GM18868 (cell line): Measurements from ENCODE around the gene SERPINA4.
"Not testable (repeated sequence)": the region's sequence is repeated elsewhere in the genome, so short reads cannot be mapped to it uniquely, and the experiment has no call there.

ENCODE experiments used
- ATAC-seq: cut with Tn5 transposase; IDR thresholded peaks from one replicate; pipeline ENCODE4 v1.9.1; 2021; ENCODE audit warnings: mild to moderate bottlenecking, moderate library complexity; ENCODE audit not compliant: unreplicated experiment

The SERPINA4 gene

DNA sequence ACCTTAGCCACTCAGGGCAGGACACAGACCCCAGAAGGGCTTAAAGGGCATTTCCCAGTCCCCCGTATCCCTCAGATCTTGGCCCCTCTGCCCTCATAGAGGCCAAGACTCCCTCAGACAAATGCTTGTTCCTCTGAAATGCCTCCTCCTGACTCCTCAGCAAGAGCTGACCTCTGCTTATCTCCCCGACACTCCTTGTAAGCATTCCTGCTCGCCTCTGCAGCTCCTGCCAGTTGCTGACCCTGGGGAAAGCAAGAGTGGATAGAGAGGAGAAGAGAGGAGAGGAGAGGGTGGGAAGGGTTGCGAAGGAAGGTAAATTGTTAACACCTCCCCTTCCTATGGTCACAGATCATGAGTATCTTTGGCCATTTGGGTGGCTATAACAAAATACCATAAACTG lies 27.1 kb downstream of the SERPINA4 start:
- ATAC-seq = no peak

DNA sequence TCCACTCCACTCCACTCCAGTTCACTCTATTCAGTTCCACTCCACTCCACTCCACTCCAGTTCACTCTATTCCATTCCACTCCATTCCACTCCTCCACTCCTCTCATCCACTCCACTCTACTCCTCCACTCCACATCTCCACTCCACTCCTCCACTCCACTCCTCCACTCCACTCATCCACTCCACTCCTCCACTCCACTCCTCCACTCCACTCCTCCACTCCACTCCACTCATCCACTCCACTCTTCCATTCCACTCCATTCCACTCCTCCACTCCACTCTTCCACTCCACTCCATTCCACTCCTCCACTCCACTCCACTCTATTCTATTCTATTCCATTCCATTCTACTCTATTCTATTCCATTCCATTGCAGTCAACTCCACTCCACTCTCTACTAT lies 29.8 kb downstream of the SERPINA4 start:
- ATAC-seq = no peak

DNA sequence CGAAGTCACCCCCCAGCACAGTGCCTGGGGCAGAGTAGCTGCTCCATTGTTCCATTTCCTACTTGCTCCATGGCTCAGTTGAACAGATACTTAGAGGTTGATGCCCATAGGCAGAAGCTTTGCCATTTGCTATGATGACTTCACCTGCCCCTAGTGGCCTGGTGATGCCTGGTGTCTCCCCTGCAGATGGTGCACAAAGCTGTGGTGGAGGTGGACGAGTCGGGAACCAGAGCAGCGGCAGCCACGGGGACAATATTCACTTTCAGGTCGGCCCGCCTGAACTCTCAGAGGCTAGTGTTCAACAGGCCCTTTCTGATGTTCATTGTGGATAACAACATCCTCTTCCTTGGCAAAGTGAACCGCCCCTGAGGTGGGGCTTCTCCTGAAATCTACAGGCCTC lies 30.6 kb downstream of the SERPINA4 start:
- no peak for ATAC-seq

DNA sequence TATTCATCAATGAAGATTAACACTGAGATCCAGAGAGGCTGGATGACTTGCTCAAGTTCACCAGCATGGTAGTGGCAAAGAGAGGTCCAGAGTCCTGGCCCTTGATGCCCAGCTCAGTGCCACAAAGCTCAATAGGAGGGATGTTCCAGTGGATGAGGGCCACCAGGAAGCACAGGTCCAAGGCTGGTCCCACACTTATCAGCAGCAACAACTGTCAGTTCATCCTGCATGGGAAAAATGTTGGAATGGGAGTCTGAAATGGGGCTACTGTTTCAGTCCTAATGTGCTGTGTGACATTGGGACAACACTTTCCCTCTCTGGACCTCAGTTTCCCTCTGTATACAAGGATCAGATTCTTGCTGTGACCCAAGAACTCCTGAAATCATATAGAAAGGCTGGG lies 31.2 kb downstream of the SERPINA4 start:
- ATAC-seq = no peak

DNA sequence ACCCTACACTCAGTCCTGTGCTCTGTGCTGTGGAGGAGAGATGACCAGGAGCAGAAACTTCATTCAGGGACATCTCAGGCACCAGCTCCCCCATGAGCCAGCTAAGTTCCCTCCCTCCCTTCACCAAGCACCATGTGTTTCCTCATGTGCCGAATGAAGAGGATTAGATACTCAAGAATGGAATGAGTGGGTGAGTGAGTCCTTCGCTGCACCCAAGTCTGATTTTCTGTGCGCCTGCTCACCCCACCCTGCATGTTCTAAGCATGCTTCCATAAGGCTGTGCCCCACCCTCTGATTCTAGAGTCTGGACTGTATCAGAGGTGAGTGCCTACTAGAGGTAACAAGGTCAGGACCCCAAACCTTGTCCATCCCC lies 32.1 kb downstream of the SERPINA4 start:
- no peak for ATAC-seq

DNA sequence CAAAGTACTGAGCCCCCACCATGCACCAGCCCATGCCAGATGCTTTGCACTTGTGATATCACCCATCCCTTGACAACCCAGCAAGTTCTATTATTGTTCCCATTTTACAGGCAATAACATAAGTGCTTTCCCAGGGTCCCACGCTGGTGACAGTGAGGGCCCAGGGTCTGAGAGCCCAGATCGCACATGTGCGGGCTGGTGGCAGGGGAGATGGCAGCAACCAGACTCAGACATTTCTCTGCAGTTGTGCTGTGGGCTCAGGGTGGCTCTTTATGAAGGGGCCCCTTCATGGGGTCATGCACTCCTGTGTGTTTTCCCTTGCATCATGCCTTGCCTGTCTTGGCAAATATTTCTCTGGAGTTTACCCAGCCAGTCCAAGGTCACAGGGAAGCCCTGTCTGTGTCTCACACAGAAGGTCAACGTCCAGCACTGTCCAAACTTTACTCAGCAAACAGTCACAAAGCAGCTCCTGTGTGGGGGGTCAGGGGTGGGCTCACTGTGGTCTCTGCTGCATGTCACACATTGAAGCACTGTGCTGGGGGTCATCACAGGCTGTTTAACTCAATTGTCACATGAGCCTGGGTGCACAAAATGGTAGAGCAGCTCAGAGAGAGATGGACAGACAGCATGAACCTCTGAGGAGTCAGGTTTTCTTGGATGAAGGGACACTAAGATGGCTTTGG lies 32.6 kb downstream of the SERPINA4 start:
- ATAC-seq = no peak

DNA sequence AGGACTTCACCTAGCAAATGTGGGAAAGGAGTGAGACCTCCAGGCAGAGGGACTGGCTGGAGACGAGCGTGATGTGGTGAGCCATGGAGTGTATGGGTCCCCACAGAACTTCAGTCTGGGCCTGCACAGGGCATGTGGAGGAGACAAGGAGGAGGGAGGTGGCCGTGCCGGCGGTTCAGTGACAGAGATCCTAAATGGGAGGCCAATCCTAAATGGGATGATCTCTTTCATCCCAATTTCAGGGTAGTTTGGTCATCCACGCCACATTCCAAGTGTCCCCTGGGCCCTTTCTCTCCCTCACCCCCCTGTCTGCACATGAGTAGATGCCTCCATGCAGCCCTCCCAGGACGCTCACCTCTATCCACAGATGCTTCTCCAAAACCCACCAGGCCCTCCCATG lies 33.2 kb downstream of the SERPINA4 start:
- no peak for ATAC-seq

DNA sequence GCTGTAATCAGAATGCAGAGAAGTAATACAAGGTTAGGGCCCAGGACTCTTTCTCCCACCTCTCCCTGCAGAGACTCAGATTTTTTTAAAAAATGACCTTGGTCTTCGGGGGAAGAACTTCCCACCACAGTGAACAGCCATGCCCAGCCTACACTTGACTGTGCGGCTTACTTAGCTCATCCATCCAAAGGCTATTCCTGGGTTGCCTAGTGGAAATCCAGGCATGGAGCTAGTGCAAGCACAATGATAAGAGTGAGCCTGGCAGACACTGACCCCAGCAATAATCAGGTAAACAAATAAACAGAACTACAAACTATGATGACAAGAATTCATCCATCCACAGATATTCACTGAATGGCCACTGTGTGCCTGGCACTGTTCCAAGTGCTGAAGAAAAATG lies 34.7 kb downstream of the SERPINA4 start:
- no peak for ATAC-seq

DNA sequence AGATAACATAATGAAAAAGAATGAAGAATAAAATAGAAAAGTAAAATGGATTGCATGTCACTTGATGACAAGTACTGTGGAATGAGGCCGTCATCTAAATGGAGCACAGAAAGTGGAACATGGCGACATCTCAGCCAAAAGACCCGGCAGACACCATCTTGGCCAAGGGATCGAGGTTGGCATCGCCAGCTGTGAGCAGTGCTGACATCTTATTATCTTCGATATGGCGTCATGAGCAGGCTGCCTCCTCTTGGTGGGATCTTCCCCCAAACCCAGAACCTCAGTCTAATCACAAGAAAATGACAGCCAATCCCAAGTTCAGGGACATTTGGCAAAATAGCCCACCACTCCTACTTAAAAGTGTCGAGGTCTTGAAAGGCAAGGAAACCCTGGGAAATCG lies 35.1 kb downstream of the SERPINA4 start:
- no peak for ATAC-seq

DNA sequence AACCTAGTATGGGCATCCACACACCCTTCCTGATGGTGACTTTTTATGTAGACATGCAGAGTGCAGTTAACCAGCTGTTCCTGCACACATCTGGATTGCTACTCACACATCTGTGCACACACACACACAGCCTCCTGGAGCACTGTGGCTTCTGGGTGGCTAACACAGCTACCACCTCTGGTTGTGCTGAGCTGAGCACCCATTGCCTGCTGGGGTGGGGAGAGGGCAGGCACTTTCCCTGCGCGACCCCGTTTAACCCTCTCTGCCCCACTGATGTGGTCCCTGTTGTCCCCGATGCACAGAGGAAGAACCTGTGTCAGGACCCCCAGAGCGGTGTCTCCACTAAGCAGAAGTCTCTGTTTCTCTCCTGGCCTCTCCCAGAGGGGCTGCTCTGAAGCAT lies 36.5 kb downstream of the SERPINA4 start:
- ATAC-seq = no peak

DNA sequence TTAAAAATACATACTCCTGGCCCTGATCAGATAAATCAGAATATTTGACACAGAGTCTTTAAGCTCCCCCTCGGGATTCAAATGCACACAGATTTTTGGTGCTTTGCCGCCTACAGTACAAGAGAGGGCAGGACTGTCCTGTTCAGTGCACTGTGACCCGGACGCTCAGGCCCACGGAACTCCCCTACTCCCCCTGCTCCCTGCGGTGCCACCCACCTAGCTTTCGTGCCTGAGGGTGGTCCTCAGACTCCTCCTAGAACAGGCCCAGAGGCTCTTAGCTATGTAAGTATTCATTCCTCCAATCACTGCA lies 37.2 kb downstream of the SERPINA4 start:
- ATAC-seq = no peak

DNA sequence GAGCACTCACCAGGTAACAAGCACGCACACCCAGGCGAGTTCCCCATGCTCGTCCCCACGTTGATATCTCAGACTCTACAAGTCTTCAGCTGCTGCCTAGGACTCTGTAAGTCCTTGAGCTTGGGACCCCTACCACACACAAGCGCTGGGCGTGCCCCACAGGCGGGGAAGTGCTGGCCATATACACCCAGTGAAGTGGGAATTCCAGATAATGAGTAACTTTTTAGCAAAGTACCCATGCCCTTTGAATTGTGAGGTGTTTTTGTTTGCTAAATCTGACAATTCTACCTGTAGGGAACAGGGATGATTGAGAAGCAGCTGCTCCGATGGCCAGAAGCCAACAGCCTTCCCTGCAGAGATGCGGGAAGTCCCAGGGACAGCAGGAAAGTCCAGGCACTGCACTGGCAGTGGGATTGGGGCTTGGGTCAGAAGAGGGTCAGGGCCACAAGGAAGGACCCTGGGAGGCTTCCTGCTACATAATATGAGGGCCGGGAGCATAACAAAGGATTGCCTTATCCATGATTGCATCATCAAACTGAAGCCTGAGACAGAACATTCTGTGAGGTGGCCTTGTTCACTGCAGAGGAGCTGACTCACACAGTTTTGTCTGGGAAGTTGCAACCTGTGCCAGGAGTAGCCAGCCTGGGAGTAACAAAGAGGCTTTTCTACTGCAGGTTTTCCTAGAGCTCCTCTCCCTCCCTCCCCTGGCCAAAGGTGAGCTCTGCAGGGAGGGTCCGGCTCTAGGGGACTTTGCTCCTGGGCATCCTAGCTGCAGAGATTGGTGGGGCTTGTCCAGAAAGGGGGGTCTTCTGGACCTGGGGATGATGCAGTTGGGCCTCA lies 37.8 kb downstream of the SERPINA4 start:
- ATAC-seq = no peak

DNA sequence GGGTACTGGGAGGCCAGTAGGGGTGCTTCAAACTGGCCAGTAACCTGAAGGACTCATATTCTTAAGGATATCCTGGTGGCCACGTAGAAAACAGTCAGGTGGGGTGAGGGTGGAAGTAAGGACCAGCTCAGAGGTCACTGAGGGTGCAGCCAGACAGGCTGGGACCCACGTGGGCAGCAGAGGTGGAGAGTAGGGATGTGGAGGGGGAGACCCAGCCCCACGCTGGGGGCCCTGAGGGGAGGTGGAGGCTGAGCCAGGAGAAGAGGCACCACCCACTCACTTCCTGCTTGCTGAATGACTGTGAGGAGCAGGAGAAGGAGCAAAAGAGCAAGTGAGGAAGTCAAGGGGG lies 38.4 kb downstream of the SERPINA4 start:
- no peak for ATAC-seq

DNA sequence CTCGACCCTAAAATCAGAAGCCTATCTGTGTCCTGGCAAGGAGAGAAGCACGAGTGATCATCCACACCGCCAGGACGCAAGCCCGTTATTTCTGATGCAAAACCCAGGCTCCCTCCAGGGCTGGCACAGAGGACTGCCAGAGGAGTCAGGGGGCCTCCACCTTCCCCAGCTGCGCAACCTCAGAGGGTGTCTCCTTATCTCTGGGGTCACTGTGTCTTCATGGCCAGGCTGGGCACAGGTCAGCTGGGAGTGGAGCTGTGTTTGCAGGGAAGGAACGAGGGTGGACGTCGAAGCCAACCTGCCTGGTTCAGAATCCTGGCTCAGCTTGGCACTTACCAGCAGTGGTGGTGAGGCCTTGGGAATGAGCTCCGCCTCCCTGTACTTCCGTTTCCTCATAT lies 38.9 kb downstream of the SERPINA4 start:
- no peak for ATAC-seq

DNA sequence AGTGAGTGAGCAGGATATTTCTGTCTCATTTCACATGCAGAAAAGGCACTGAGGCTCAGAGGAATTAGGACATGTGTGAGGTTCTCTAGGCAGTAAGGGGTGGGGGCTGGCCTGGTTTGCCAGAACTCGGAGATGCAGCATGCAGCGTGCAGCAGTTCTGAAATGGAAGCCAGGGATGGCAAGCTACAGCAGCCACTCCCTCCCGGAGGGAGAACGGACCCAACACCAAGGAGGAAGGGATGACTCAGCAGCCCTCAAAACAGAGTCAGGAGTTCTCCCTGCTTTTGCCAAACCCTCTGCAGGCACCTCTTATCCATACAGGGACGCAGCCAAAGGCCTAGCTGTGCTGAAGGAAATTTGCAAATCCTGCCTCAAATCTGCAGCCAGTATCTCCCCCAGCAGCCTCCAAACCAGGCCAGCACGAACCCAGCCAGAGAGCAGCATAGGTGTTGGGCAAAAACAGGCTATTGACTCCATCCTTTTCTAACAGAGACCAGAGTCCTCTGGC lies 40.7 kb downstream of the SERPINA4 start:
- ATAC-seq = no peak

DNA sequence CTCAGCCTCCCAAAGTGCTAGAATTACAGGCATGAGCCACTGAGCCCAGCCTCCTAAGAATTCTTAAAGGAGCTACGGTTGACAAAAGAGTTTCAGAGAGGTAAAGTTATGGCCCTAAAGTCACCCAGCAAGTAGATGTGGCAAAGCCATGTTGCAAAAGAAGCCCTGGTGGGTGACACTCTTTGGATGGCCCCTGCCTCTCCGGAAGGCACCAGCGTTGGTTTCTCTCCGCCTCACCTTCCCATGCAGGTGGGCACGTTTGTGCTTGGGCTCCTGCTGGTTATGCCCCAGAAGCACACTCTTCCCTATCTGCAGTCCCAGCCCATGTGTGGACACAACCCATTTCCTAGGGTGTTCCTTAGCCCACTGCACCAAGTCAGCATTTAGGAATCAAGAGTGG lies 41.5 kb downstream of the SERPINA4 start:
- ATAC-seq = no peak

DNA sequence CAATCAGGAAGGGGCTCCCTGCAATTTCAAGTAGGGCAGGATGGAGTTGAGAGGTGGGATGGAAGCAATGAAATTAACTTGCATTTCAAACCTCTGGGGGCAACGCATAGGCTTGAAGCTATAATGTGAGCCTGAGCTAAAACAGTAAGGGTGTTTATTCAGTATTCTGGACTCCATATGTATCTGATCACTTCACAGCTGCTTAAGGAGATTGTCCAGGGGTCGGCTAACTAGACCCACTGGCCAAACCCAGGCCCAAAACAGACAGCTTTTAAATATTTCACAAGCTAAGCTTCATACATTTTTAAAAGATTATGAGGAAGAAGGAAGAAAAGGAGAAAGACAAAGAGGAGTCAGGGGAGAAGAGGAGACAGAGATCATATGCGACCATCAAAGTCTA lies 44.1 kb downstream of the SERPINA4 start:
- no peak for ATAC-seq

DNA sequence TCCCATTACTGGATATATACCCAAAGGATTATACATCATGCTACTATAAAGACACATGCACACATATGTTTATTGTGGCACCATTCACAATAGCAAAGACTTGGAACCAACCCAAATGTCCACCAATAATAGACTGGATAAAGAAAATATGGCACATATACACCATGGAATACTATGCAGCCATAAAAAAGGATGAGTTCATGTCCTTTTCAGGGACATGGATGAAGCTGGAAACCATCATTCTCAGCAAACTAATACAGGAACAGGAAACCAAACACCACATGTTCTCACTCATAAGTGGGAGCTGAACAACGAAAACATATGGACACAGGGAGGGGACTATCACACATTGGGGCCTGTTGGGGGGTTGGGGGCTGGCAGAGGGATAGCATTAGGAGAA lies 47.7 kb downstream of the SERPINA4 start:
- not testable (repeated sequence) for ATAC-seq

DNA sequence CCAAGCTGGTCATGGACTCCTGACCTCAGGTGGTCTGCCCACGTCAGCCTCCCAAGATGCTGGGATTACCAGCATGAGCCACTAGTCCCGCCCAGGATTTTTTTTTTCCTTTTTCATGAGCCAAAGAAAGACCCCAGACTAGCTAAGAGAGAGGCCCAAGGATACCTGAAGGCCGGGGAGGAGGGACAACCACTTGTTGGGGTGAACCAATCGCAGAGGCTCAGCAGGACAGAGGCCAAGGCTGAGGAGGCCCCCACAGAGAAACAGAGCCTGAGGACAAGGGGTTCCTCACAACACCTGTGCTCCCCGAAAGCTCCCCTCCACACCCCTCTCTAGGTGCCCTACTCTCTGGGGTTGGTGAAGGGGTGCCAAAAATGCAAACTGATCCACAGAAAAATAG lies 49.9 kb downstream of the SERPINA4 start:
- ATAC-seq = no peak

DNA sequence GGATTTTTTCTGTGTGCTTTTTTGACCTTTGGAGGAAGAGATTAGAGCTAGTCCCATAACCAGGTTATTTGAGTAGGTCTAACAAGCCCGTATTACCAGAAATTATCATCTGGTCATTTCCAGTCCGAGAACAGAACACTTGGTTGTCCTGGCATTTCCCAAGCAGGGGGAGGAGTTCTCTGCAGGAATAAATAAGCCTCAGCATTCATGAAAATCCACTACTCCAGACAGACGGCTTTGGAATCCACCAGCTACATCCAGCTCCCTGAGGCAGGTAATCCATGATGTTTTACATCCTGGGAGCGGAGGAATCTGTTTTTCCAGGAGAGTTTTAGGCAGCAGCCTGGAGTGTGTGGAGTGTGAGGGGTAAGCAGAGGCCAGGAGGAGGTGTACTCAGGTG lies 50.9 kb downstream of the SERPINA4 start, which contains the start of gene SERPINA3:
TSS of gene SERPINA3 (plus strand) at position 218 of the 400 bp plus-strand sequence. CDS start 2,051 bp downstream, outside the sequence.
- ATAC-seq = no peak

DNA sequence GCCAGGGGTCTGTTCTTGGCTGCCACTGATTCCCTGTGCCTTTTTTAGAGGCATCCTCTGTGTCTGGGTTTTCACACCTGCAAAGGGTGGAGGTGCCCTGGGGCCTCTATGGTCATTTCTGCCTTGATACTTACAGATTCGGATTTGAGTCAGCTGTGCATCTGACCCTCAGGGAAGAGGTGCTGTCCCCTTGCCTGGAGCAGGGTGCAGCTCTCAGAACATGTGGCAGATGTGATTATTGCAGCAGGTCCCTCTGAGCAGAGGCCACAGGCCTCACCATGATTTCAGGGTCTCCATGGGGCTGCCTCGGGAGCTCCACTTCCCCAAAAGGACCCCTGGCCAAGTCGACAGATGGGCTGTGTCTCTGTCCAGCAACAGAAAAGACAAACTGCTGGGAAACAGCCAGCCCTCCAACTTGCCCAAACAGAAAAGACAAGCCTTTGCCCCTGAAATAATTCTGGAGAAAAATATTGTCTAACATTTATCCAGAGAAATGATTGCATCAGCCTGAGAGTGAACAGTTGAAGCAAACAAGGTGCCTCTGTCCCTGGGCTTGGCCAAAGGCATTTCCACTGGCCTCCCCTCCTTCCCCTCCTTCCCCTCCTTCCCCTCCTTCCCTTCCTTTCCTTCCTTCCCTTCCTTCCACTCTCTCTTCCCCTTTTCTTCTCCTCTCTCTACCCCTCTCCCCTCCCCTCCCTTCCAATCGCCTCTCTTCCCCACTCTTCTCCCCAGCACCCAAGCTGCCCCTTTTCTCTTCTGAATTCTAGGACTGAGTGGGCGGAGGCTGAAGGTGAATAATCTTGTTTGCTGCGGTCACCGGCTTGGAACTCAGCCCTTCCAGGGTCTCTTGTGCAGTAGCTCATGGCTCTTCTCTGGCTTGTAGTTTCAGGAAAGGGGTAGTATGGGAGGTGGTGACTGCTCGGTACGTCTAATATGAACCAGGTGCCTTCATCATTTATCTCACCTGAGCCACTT lies 51.6 kb downstream of the SERPINA4 start:
- no peak for ATAC-seq
